Thoracic aorta (tissue), 2 donors: Measurements from ENCODE around the gene OBSCN. TPM values are rescaled to one million over a fixed set of nuclear protein-coding genes. Genes with fewer than 3 reads are reported as not detected.

Experiments
- ATAC-seq: fragments of 150-250 bp; one replicate; pipeline ENCODE4 v1.8.0; 2017; ENCODE audit warnings: low read depth; ENCODE audit not compliant: insufficient number of reproducible peaks, low FRiP score
- DNase-seq: peaks from one replicate; pipeline ENCODE4 v3.0.0-alpha.2; 2020; ENCODE audit warnings: low spot score
- H3K27ac ChIP-seq, 2 donors: fragments of 200-600 bp; sonication (generic); 1 replicate in 1 of 2; 2 replicates in 1 of 2; pipeline ENCODE4 v1.5.1; 2016; ENCODE audit warnings: mild to moderate bottlenecking in 2 of 2, moderate library complexity in 2 of 2
- H3K27me3 ChIP-seq: fragments of 200-600 bp; sonication (generic); replicated peaks from 2 replicates; pipeline ENCODE4 v1.6.0; 2016; ENCODE audit warnings: mild to moderate bottlenecking; ENCODE audit not compliant: insufficient read depth
- H3K36me3 ChIP-seq: fragments of 200-600 bp; sonication (generic); one replicate; pipeline ENCODE4 v1.5.1; 2016
- H3K4me1 ChIP-seq, 2 donors: fragments of 200-600 bp; sonication (generic); 1 replicate in 1 of 2; 2 replicates in 1 of 2; pipeline versions ENCODE4 v1.5.1 to v1.6.0; 2016; ENCODE audit warnings: low read depth in 2 of 2, mild to moderate bottlenecking in 1 of 2; ENCODE audit not compliant: control insufficient read depth in 1 of 2
- H3K4me3 ChIP-seq: fragments of 200-600 bp; sonication (generic); 2 replicates; pipeline ENCODE4 v1.5.1; 2016; ENCODE audit warnings: mild to moderate bottlenecking
- H3K9me3 ChIP-seq: fragments of 200-600 bp; sonication (generic); 2 replicates; pipeline ENCODE4 v1.5.1; 2016
- total RNA-seq, 2 donors: library from RNA; depleted of rRNA; stranded (reverse); fragments of >200 nt; gene quantifications; one replicate each; pipeline versions ENCODE4 v1.1.0 to v1.2.3, GENCODE V29; 2016
- TF ChIP-seq, protein P1 (sequence below): fragments of 200-600 bp; sonication (generic); IDR thresholded peaks from one replicate; pipeline ENCODE4 v1.5.1; 2019; ENCODE audit warnings: antibody characterized with exemption

The OBSCN gene
- total RNA-seq, 2 donors from 2014 or later = 22.3 to 40.2 TPM

DNA sequence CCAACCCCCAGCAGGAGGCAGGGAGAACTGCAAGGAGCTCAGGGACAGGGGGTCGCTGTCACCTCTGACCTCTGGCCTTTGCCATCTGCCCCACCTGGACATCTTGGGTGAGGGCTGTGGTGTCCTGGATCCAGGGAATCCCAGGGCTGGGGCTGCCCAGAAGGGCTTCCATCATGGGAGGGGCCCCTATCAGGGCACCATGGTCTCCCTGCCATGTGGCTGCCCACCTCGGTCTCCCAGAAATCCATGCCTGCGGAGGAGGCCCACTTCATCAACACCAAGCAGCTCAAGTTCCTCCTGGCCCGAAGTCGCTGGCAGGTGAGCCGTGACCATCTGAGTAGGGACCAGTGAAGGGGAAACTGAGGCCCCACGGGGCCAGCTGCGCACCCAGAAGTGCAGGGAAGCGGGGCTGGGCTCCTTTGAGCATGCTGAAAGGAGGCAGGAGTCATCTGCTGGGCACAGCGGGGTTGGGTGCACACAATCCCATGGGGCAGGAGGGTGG, 162.6 kb downstream of the OBSCN start:
- no peak for ATAC-seq
- no peak overlapping the region for H3K4me3 ChIP-seq
- no peak for DNase-seq
- peaks cover 0 to 13% of the 10 kb centered on the region in 2 donors for H3K4me1 ChIP-seq
- H3K27ac ChIP-seq = no peak overlapping the region
- H3K36me3 ChIP-seq = no peaks in the 10 kb centered on the region
- TF ChIP-seq, protein P1, sequence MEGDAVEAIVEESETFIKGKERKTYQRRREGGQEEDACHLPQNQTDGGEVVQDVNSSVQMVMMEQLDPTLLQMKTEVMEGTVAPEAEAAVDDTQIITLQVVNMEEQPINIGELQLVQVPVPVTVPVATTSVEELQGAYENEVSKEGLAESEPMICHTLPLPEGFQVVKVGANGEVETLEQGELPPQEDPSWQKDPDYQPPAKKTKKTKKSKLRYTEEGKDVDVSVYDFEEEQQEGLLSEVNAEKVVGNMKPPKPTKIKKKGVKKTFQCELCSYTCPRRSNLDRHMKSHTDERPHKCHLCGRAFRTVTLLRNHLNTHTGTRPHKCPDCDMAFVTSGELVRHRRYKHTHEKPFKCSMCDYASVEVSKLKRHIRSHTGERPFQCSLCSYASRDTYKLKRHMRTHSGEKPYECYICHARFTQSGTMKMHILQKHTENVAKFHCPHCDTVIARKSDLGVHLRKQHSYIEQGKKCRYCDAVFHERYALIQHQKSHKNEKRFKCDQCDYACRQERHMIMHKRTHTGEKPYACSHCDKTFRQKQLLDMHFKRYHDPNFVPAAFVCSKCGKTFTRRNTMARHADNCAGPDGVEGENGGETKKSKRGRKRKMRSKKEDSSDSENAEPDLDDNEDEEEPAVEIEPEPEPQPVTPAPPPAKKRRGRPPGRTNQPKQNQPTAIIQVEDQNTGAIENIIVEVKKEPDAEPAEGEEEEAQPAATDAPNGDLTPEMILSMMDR = no peak
- no peaks in the 10 kb centered on the region for H3K9me3 ChIP-seq
- H3K27me3 ChIP-seq = no peaks in the 10 kb centered on the region

DNA sequence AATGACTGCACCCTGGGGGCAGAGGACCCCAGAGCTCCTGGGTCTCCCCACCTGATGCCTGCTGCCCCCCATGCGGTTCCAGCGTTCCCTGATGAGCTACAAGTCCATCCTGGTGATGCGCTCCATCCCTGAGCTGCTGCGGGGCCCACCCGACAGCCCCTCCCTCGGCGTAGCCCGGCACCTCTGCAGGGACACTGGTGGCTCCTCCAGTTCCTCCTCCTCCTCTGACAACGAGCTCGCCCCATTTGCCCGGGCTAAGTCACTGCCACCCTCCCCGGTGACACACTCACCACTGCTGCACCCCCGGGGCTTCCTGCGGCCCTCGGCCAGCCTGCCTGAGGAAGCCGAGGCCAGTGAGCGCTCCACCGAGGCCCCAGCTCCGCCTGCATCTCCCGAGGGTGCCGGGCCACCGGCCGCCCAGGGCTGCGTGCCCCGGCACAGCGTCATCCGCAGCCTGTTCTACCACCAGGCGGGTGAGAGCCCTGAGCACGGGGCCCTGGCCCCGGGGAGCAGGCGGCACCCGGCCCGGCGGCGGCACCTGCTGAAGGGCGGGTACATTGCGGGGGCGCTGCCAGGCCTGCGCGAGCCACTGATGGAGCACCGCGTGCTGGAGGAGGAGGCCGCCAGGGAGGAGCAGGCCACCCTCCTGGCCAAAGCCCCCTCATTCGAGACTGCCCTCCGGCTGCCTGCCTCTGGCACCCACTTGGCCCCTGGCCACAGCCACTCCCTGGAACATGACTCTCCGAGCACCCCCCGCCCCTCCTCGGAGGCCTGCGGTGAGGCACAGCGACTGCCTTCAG, 163.3 kb downstream of the OBSCN start:
- no peak overlapping the region for H3K27ac ChIP-seq
- TF ChIP-seq, protein P1 = no peak

DNA sequence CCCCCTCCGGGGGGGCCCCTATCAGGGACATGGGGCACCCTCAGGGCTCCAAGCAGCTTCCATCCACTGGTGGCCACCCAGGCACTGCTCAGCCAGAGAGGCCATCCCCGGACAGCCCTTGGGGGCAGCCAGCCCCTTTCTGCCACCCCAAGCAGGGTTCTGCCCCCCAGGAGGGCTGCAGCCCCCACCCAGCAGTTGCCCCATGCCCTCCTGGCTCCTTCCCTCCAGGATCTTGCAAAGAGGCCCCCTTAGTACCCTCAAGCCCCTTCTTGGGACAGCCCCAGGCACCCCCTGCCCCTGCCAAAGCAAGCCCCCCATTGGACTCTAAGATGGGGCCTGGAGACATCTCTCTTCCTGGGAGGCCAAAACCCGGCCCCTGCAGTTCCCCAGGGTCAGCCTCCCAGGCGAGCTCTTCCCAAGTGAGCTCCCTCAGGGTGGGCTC, 163.9 kb downstream of the OBSCN start:
- Histone ChIP-seq H3K27ac (no peak overlapping the region), H3K4me3 (no peak overlapping the region), H3K4me1 (peaks cover 0 to 13% of the 10 kb centered on the region in 2 donors), H3K9me3 (no peaks in the 10 kb centered on the region), H3K36me3 (no peaks in the 10 kb centered on the region), H3K27me3 (no peaks in the 10 kb centered on the region)
- TF ChIP-seq, protein P1 = no peak
- no peak for ATAC-seq
- DNase-seq = no peak

More for the DNA sequence above, 163.3 kb downstream of the OBSCN start:
- Histone ChIP-seq H3K4me1 (peaks cover 0 to 13% of the 10 kb centered on the region in 2 donors), H3K27me3 (no peaks in the 10 kb centered on the region), H3K36me3 (no peaks in the 10 kb centered on the region), H3K4me3 (no peak overlapping the region), H3K9me3 (no peaks in the 10 kb centered on the region)
- DNase-seq (no peak), ATAC-seq (no peak)

DNA sequence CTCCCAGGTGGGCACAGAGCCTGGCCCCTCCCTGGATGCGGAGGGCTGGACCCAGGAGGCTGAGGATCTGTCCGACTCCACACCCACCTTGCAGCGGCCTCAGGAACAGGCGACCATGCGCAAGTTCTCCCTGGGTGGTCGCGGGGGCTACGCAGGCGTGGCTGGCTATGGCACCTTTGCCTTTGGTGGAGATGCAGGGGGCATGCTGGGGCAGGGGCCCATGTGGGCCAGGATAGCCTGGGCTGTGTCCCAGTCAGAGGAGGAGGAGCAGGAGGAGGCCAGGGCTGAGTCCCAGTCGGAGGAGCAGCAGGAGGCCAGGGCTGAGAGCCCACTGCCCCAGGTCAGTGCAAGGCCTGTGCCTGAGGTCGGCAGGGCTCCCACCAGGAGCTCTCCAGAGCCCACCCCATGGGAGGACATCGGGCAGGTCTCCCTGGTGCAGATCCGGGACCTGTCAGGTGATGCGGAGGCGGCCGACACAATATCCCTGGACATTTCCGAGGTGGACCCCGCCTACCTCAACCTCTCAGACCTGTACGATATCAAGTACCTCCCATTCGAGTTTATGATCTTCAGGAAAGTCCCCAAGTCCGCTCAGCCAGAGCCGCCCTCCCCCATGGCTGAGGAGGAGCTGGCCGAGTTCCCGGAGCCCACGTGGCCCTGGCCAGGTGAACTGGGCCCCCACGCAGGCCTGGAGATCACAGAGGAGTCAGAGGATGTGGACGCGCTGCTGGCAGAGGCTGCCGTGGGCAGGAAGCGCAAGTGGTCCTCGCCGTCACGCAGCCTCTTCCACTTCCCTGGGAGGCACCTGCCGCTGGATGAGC, 164.5 kb downstream of the OBSCN start:
- H3K27ac ChIP-seq = no peak overlapping the region
- H3K4me3 ChIP-seq = no peak overlapping the region

More for the DNA sequence above, 164.5 kb downstream of the OBSCN start:
- Histone ChIP-seq H3K36me3 (no peaks in the 10 kb centered on the region), H3K27me3 (no peaks in the 10 kb centered on the region), H3K4me1 (peaks cover 0 to 13% of the 10 kb centered on the region in 2 donors), H3K9me3 (no peaks in the 10 kb centered on the region)
- TF ChIP-seq, protein P1 = no peak
- ATAC-seq (no peak), DNase-seq (no peak)
